Fibroblast of the conjunctiva (primary cell): ENCODE measurements around the gene SBF1.
"Not testable (repeated sequence)": the region's sequence is repeated elsewhere in the genome, so short reads cannot be mapped to it uniquely, and the experiment has no call there.

Experiments
- DNase-seq: peaks from one replicate; pipeline ENCODE4 v3.0.0-alpha.2; 2010; ENCODE audit warnings: low read depth

Gene SBF1

GRCh38 chr22:50422961-50423815 is 51.6 kb downstream of the SBF1 start:
- DNase-seq: no peak

GRCh38 chr22:50422046-50422445 is 52.8 kb downstream of the SBF1 start:
- DNase-seq: no peak

- DNase-seq: no peak
These were observed 54.3 kb downstream of the SBF1 start for GRCh38 chr22:50420581-50420980.

- no peak for DNase-seq
These were observed 54.8 kb downstream of the SBF1 start for GRCh38 chr22:50420015-50420414.

GRCh38 chr22:50419116-50419515 is 55.7 kb downstream of the SBF1 start:
- no peak for DNase-seq

GRCh38 chr22:50418624-50419023 is 56.2 kb downstream of the SBF1 start:
- DNase-seq: no peak

GRCh38 chr22:50417411-50418210 is 57.2 kb downstream of the SBF1 start:
- DNase-seq: no peak

- DNase-seq: no peak
These were observed 57.8 kb downstream of the SBF1 start for GRCh38 chr22:50416996-50417395.

GRCh38 chr22:50415426-50415825 is 59.4 kb downstream of the SBF1 start:
- DNase-seq: no peak

GRCh38 chr22:50414476-50415248 is 60.2 kb downstream of the SBF1 start:
- no peak for DNase-seq

GRCh38 chr22:50408954-50409353 is 65.9 kb downstream of the SBF1 start:
- DNase-seq: not testable (repeated sequence)

- no peak for DNase-seq
These were observed 66.5 kb downstream of the SBF1 start for GRCh38 chr22:50408311-50408710.

- no peak for DNase-seq
These were observed 68.2 kb downstream of the SBF1 start for GRCh38 chr22:50406416-50407170.

GRCh38 chr22:50403701-50404101 is 71.1 kb downstream of the SBF1 start:
- no peak for DNase-seq

GRCh38 chr22:50401907-50402306 is 72.9 kb downstream of the SBF1 start:
- DNase-seq: no peak

- no peak for DNase-seq
These were observed 73.9 kb downstream of the SBF1 start for GRCh38 chr22:50400931-50401330.

GRCh38 chr22:50400406-50400805 is 74.4 kb downstream of the SBF1 start:
- DNase-seq: no peak

- no peak for DNase-seq
These were observed 75.0 kb downstream of the SBF1 start for GRCh38 chr22:50399751-50400331.

GRCh38 chr22:50398831-50399648 is 75.8 kb downstream of the SBF1 start:
- DNase-seq: no peak

GRCh38 chr22:50397371-50398060 is 77.3 kb downstream of the SBF1 start:
- not testable (repeated sequence) for DNase-seq
